IPS-18a (cell line): ENCODE results near the gene PTPN18.
A peak's percentile ranks its signal among the peaks of the same experiment; 100 is the strongest.

Source experiments
- H3K27ac ChIP-seq: one replicate; pipeline ENCODE4 v1.5.1; 2013; ENCODE audit warnings: low read length
- H3K27me3 ChIP-seq: one replicate; pipeline ENCODE4 v1.6.1; 2013; ENCODE audit warnings: mild to moderate bottlenecking, low read length; ENCODE audit not compliant: control insufficient read depth, insufficient read depth
- H3K36me3 ChIP-seq: one replicate; pipeline ENCODE4 v1.6.1; 2013; ENCODE audit warnings: low read depth, low read length; ENCODE audit not compliant: control insufficient read depth
- H3K4me1 ChIP-seq: one replicate; pipeline ENCODE4 v1.6.1; 2013; ENCODE audit warnings: low read depth, low read length; ENCODE audit not compliant: control insufficient read depth
- H3K4me3 ChIP-seq: one replicate; pipeline ENCODE4 v1.5.1; 2013; ENCODE audit warnings: low read length
- H3K9ac ChIP-seq: one replicate; pipeline ENCODE4 v1.6.1; 2013; ENCODE audit warnings: mild to moderate bottlenecking, low read length, moderate library complexity
- H3K9me3 ChIP-seq: one replicate; pipeline ENCODE4 v1.6.1; 2013; ENCODE audit warnings: low read depth, low read length; ENCODE audit not compliant: control insufficient read depth

The PTPN18 gene

DNA sequence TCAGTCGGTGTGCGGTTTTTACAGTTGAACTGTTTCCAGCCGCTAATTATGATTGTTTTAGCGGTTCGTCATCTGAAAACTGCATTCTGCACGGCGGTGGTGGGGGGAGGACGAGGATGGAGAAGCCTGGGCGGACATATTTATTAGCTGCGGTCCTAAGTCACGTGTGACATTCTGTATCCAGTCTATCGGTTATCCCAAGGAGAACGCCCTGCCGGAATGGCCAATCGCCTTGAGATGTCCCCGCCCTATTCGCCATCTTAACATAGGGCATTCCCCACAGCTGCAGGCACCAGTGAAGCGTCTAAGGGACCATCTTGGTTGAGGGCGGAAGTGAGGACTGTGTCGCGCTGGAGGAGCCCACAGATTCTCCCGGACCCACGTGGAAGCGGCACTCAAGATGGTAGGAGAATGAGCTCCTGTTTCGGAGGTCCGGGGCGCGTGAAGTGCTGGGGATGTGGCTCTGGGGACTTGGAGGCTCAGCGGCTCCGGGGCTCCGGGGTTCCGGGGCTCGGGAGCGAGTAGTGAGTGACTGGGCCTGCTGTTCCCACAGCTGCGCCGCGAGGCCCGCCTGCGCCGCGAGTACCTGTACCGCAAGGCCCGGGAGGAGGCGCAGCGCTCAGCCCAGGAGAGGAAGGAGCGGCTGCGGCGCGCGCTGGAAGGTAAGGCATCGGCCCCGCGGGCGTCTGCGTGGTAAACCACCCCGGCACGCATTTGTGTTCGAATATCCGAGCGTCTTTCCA, 13.2 kb upstream of the PTPN18 start, which contains the start of gene IMP4:
Gene IMP4, plus strand, starts transcription at position 365 of the 743 bp plus-strand sequence. Its CDS starts 36 bp downstream, at position 401.
- H3K4me3 ChIP-seq: peak within 1 kb of the TSS; percentile 97
- H3K36me3 ChIP-seq: peaks cover 45% of the 10 kb centered on the region
- H3K4me1 ChIP-seq: no peaks in the 10 kb centered on the region
- no peaks in the 10 kb centered on the region for H3K9me3 ChIP-seq
- no peaks in the 10 kb centered on the region for H3K27me3 ChIP-seq
- H3K27ac ChIP-seq: peak within 1 kb of the TSS; percentile 95
- peak within 1 kb of the TSS; percentile 76 for H3K9ac ChIP-seq

DNA sequence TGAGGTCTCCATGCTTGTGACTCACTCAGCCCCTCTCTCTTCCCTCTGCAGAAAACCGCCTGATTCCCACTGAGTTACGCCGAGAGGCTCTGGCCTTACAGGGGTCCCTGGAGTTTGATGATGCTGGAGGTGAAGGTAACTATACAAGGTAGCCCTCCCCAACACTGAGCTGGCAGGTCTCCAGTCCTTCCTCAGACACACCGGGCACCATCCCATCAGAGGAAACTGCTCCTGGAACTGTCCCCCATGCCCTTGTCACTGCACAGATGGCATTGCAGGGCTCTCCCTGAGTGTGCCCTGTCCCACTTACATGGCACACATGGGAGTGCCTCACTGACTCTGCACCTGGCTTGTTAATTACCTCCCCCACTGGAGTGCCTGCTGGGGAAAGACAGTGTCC, 11.3 kb upstream of the PTPN18 start:
- no peak overlapping the region for H3K4me3 ChIP-seq
- H3K9ac ChIP-seq: no peak overlapping the region
- no peaks in the 10 kb centered on the region for H3K4me1 ChIP-seq
- H3K27me3 ChIP-seq: no peaks in the 10 kb centered on the region
- H3K27ac ChIP-seq: no peak overlapping the region
- no peaks in the 10 kb centered on the region for H3K9me3 ChIP-seq
- H3K36me3 ChIP-seq: peaks cover 50% of the 10 kb centered on the region

DNA sequence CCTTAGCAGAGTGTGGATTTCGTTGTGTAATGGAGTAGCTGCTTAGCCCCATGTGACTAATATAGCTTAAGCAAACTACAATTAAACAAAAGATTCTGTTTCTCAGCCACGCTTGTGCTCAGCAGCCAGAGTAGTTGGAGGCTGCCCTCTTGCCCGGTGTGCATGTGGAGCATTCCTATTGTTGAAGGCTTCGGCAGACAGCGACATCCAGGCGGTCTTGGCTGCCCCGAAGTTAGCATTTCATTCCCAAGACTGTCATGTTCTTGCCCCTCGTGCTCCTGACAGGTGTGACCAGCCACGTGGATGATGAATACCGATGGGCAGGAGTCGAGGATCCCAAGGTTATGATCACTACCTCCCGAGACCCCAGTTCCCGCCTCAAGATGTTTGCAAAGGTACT, 10.8 kb upstream of the PTPN18 start:
- Histone ChIP-seq H3K9ac (no peak overlapping the region), H3K27ac (no peak overlapping the region), H3K9me3 (no peaks in the 10 kb centered on the region), H3K36me3 (peaks cover 49% of the 10 kb centered on the region), H3K27me3 (no peaks in the 10 kb centered on the region), H3K4me3 (no peak overlapping the region), H3K4me1 (no peaks in the 10 kb centered on the region)

DNA sequence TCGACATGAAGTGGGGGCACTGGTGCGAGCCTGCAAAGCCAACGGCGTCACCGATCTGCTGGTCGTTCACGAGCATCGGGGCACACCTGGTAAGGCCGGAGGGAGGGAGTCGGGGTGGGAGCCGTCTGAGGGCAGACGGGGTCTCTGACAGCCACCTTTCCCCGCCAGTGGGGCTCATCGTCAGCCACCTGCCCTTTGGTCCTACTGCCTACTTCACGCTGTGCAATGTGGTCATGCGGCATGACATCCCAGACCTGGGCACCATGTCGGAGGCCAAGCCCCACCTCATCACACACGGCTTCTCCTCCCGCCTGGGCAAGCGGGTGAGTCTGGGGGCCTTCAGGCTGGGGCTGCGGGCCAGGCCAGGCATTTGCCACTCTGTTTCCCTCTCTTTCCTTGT, 10.2 kb upstream of the PTPN18 start:
- Histone ChIP-seq H3K27me3 (no peaks in the 10 kb centered on the region), H3K27ac (no peak overlapping the region), H3K36me3 (peaks cover 49% of the 10 kb centered on the region), H3K4me3 (no peak overlapping the region), H3K9me3 (no peaks in the 10 kb centered on the region), H3K9ac (no peak overlapping the region), H3K4me1 (no peaks in the 10 kb centered on the region)

DNA sequence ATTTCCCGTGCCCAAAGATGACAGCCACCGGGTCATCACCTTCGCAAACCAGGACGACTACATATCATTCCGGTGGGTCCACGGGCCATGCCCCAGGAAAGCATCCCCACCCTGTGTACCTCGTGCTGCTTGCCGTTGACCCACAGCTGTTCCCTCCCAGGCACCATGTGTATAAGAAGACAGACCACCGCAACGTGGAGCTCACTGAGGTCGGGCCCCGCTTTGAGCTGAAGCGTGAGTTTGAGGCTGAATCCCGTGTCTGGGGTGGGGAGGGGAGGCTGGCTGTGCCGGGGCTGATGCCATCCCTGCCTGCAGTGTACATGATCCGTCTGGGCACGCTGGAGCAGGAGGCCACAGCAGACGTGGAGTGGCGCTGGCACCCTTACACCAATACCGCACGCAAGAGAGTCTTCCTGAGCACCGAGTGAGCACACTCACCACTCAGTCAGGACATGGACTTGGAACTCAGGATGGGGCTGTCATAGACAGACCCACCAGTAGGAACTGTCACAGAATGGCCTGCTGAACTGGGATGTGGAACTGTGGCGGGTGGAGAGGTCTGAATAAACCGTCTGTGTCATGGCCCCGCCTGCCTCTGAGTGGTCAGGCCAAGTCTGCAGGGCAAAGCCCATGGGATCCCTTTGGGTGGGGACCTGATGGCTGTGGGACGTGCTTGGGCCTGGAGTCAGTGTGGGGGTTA, 9.7 kb upstream of the PTPN18 start:
- Histone ChIP-seq H3K4me3 (no peak overlapping the region), H3K36me3 (peaks cover 49% of the 10 kb centered on the region), H3K27ac (no peak overlapping the region), H3K9ac (no peak overlapping the region), H3K9me3 (no peaks in the 10 kb centered on the region), H3K27me3 (no peaks in the 10 kb centered on the region), H3K4me1 (no peaks in the 10 kb centered on the region)

DNA sequence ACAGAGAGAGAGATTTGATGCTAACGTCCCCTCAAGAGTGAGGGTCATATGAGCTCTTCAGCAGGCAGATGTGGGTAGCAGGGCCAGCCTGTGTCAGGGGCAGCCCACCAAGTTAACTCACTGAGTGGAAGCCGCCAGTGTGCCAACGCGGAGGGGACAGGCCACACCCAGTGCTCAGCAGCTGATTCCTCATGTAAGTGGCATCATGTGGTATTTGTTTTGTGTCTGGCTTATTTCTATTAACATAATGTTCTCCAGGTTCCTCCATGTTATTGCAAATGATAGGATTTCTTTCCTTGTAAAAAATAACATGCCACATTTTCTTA, 9.2 kb upstream of the PTPN18 start:
- Histone ChIP-seq H3K36me3 (peaks cover 49% of the 10 kb centered on the region), H3K4me1 (no peaks in the 10 kb centered on the region), H3K27ac (no peak overlapping the region), H3K27me3 (no peaks in the 10 kb centered on the region), H3K4me3 (no peak overlapping the region), H3K9ac (no peak overlapping the region), H3K9me3 (no peaks in the 10 kb centered on the region)

DNA sequence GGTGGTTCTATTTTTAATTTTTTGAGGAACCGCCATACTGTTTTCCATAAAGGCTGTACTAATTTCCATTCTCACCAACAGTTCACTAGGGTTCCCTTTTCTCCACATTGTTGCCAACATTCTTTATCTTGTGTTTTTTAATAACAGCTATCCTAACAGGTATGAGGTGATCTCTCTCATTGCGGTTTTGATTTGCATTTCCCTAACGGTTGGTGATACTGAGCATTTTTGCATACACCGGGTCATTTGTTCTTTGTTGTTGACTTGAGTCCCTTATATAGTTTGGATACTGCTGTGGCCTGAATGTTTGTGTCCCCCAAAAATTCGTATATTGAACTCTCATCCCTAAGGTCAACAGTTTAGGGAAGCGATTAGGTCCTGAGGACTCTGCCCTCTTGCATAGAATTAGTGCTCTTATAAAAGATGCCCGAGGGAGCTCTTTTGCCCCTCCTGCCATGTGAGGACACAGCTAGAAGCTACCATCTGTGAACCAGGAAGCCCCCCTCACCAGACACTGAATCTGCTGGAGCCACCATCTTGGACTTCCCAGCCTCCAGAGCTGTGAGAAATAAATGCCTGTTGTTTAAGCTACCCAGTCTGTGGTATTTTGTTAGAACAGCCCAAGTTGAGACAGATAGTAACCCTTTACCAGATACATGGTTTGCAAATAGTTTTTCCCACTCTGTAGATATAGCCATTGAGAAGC, 8.5 kb upstream of the PTPN18 start:
- H3K36me3 ChIP-seq: peaks cover 49% of the 10 kb centered on the region
- H3K4me3 ChIP-seq: no peak overlapping the region
- H3K9me3 ChIP-seq: no peaks in the 10 kb centered on the region
- no peaks in the 10 kb centered on the region for H3K27me3 ChIP-seq
- H3K27ac ChIP-seq: no peak overlapping the region
- no peak overlapping the region for H3K9ac ChIP-seq
- no peaks in the 10 kb centered on the region for H3K4me1 ChIP-seq

DNA sequence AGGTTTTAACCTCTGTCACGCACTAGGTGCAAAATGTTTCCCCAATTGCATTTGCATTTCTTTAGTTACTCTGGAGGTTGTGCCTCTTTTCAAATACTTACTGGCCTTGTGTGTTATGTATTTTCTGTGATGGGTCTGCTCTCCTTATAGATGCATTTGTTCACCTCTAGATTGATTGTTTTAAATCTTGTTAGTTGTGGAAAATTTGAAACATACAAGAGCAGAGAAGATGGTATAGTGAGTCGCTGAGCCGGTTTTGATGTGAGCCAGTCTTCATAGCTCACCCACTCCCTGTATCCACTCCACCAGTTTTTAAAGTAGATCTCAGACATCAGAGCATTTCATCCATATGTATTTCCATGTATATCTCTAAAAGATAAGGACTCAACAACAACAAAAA, 6.7 kb upstream of the PTPN18 start:
- H3K36me3 ChIP-seq: peaks cover 49% of the 10 kb centered on the region
- H3K9me3 ChIP-seq: no peaks in the 10 kb centered on the region
- H3K4me1 ChIP-seq: no peaks in the 10 kb centered on the region
- no peak overlapping the region for H3K4me3 ChIP-seq
- no peak overlapping the region for H3K9ac ChIP-seq
- peaks cover 6% of the 10 kb centered on the region for H3K27me3 ChIP-seq
- no peak overlapping the region for H3K27ac ChIP-seq

DNA sequence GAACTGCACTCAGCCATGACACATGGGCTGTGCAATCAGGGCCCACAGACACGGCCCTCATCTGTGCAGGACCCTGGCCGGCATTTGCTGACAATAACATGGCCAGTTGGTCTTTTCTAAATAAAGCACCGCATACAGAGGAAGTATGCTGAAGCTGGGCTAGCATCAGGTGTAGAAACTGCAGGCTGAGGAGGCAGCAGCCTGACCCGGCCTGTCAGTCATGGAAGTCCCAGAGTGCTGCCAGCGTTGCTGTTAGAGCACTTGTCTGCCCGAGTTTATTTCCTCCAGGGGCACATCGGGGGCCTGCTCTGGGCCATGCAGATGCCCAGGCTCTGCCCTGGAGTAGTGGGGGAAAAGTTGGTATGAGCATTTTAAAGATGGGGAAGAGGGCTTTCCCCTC, 4.1 kb upstream of the PTPN18 start:
- no peak overlapping the region for H3K27ac ChIP-seq
- no peaks in the 10 kb centered on the region for H3K4me1 ChIP-seq
- H3K9me3 ChIP-seq: no peaks in the 10 kb centered on the region
- peaks cover 25% of the 10 kb centered on the region for H3K27me3 ChIP-seq
- no peak overlapping the region for H3K9ac ChIP-seq
- no peak overlapping the region for H3K4me3 ChIP-seq
- peaks cover 23% of the 10 kb centered on the region for H3K36me3 ChIP-seq

DNA sequence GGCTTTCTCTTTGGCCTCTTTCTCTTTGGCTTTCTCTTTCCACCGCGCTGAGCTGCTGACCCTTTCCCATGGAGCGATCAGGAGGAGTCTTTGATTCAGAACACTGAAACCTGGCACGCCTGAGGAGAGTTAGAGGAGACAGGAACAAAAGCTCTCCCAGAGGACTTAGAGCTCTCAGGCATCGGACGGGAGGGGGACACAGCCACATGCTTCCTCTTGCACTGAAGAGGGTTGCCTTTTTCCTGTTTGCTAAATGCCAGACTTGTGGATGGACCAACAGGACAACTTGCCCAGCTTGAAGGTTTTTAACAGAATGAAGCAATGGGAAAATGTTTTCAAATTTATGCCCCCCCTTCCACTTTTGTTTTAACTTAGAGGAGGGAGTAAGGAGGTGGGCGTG, 3.6 kb upstream of the PTPN18 start:
- H3K36me3 ChIP-seq: peaks cover 18% of the 10 kb centered on the region
- peaks cover 31% of the 10 kb centered on the region for H3K27me3 ChIP-seq
- no peaks in the 10 kb centered on the region for H3K4me1 ChIP-seq
- no peak overlapping the region for H3K9ac ChIP-seq
- no peak overlapping the region for H3K4me3 ChIP-seq
- H3K27ac ChIP-seq: no peak overlapping the region
- H3K9me3 ChIP-seq: no peaks in the 10 kb centered on the region

DNA sequence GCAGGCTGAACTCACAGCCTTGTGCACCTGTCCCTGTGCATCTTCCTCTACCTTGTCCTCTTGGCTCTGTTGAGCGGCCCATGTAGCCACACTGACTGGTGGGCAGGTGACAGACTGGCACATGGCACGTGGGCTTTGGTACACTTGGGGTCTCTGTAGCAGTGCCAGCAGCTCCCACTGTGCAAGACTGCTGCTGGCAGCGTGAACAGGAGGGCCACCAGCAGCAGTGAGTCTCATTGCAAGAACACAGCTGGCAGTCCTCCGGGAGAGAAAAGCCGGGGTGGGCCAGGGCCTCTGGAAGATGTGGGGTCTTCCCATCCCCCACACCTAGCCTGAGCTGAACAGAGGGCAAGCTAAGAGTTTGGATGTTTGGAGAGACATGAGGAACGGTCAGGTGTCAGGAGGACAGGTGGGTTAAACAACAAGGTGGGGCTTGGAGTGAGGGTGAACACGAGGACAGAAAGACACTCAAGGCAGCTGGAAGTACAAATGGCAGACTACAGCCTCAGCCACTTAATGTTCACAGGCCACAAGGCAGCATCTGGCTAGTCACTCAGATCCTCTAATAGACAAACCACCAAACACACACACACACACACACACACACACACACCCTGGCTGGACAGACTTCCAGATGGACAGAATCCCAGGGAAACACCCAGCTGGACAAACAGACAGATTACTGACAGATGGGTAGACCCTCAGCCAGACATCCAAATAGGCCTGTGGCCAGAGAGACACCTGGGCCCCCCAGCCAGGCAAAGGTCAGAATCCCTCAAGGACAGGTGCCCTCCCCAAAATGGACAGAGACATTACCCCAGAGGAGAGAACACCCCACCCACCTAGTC, 2.3 kb upstream of the PTPN18 start:
- peaks cover 31% of the 10 kb centered on the region for H3K27me3 ChIP-seq
- H3K4me3 ChIP-seq: no peak overlapping the region
- H3K4me1 ChIP-seq: no peaks in the 10 kb centered on the region
- H3K9ac ChIP-seq: no peak overlapping the region
- H3K36me3 ChIP-seq: peaks cover 5% of the 10 kb centered on the region
- H3K27ac ChIP-seq: no peak overlapping the region
- H3K9me3 ChIP-seq: no peaks in the 10 kb centered on the region
